GM12878 (cell line): ENCODE results near the gene ZNF525. TPM values are rescaled to one million over a fixed set of nuclear protein-coding genes. Genes with fewer than 3 reads are reported as not detected.
"Not testable (repeated sequence)": the region's sequence is repeated elsewhere in the genome, so short reads cannot be mapped to it uniquely, and the experiment has no call there.

Source experiments
- ATAC-seq: fragments of 200-7000 bp; cut with Tn5 transposase; 3 replicates; pipeline ENCODE4 v1.9.1; 2020; ENCODE audit warnings: mild to moderate bottlenecking, moderate library complexity
- BruUV-seq: library from RNA; stranded (reverse); fragments of 400-500 nt; replicated peaks from 2 replicates; lab custom pipeline; 2021; lab: Mats Ljungman, UMichigan
- CTCF ChIA-PET: fragments of 300-600 bp; sonication (Branson Sonifier 250); formaldehyde crosslinking; extraction: SDS; loops from one replicate; lab custom pipeline; 2021; ENCODE audit warnings: inconsistent platforms; lab: Yijun Ruan, JAX
- POLR2A ChIA-PET: fragments of 350-600 bp; formaldehyde crosslinking; extraction: SDS; loops from one replicate; lab custom pipeline; 2021; ENCODE audit warnings: inconsistent platforms; lab: Charles Lee
- RAD21 ChIA-PET: fragments of 300-600 bp; sonication (Branson Sonifier 250); formaldehyde crosslinking; loops from one replicate; lab custom pipeline; 2023; ENCODE audit warnings: antibody characterized with exemption; ENCODE audit not compliant: unreplicated experiment; lab: Charles Lee
- SMC1A ChIA-PET: fragments of 300-600 bp; sonication (Branson Sonifier 250); formaldehyde crosslinking; loops from one replicate; lab custom pipeline; 2023; ENCODE audit not compliant: unreplicated experiment, uncharacterized antibody; lab: Charles Lee
- DNase-seq: peaks from one replicate; pipeline ENCODE4 v3.0.0-alpha.2; 2011; ENCODE audit warnings: low read depth, low spot score
- FAIRE-seq: peaks from 3 replicates; lab custom pipeline; 2011; peaks lifted over from hg19 to GRCh38; lab: Jason Lieb, UNC
- H2AFZ ChIP-seq: 2 replicates; pipeline ENCODE4 v1.6.0; 2011; ENCODE audit warnings: low read depth, low read length, control low read depth; ENCODE audit not compliant: control insufficient read depth
- H3K27ac ChIP-seq: 2 replicates; pipeline ENCODE4 v1.5.1; 2011; ENCODE audit warnings: control low read depth; ENCODE audit not compliant: control insufficient read depth, insufficient read depth
- H3K27me3 ChIP-seq, 2 experiments: replicated peaks in 1 of 2; 2 replicates each; pipeline versions ENCODE4 v1.6.0 to v1.6.1; 2011; ENCODE audit warnings: low read length in 1 of 2; ENCODE audit not compliant: control insufficient read depth in 2 of 2, insufficient read depth in 2 of 2
- H3K36me3 ChIP-seq, 2 experiments: 2 replicates each; pipeline ENCODE4 v1.5.1; 2011; ENCODE audit warnings: low read length in 1 of 2; ENCODE audit not compliant: control insufficient read depth in 2 of 2, insufficient read depth in 2 of 2
- H3K4me1 ChIP-seq: 2 replicates; pipeline ENCODE4 v1.6.1; 2011; ENCODE audit warnings: mild to moderate bottlenecking, low read length, moderate library complexity, mixed read lengths; ENCODE audit not compliant: control insufficient read depth, insufficient read depth
- H3K4me2 ChIP-seq: 2 replicates; pipeline ENCODE4 v1.6.0; 2011; ENCODE audit warnings: control low read depth; ENCODE audit not compliant: control insufficient read depth, insufficient read depth
- H3K4me3 ChIP-seq: fragments of 200-600 bp; sonication (generic); 2 replicates; pipeline ENCODE4 v1.5.1; 2016
- H3K79me2 ChIP-seq: 2 replicates; pipeline ENCODE4 v1.6.0; 2011; ENCODE audit warnings: low read length; ENCODE audit not compliant: control insufficient read depth, insufficient read depth
- H3K9ac ChIP-seq: 2 replicates; pipeline ENCODE4 v1.8.0; 2011; ENCODE audit warnings: low read length, control low read depth, mixed read lengths; ENCODE audit not compliant: control insufficient read depth, insufficient read depth
- H3K9me3 ChIP-seq: replicated peaks from 3 replicates; pipeline ENCODE4 v1.5.1; 2011; ENCODE audit warnings: mild to moderate bottlenecking, low read length; ENCODE audit not compliant: control insufficient read depth, insufficient read depth
- H4K20me1 ChIP-seq: 2 replicates; pipeline ENCODE4 v1.6.0; 2011; ENCODE audit not compliant: control insufficient read depth, insufficient read depth
- CREM ChIP-seq: IDR thresholded peaks from 2 replicates; pipeline ENCODE4 v1.6.1; 2014; ENCODE audit warnings: antibody characterized with exemption, low read depth
- EED ChIP-seq: sonication (generic); IDR thresholded peaks from 2 replicates; pipeline ENCODE4 v1.6.1; 2016; ENCODE audit warnings: antibody characterized with exemption, low read depth
- FOXK2 ChIP-seq: fragments of 450-650 bp; IDR thresholded peaks from 2 replicates; pipeline ENCODE4 v1.6.1; 2017; ENCODE audit warnings: mild to moderate bottlenecking, moderate library complexity
- JUND ChIP-seq: IDR thresholded peaks from 2 replicates; pipeline ENCODE4 v1.6.1; 2012; ENCODE audit warnings: low read depth, mild to moderate bottlenecking, low read length, improper control_type of control experiment, moderate library complexity
- LARP7 ChIP-seq: fragments of 450-650 bp; IDR thresholded peaks from 2 replicates; pipeline ENCODE4 v1.6.1; 2017; ENCODE audit warnings: mild to moderate bottlenecking
- MTA2 ChIP-seq: fragments of 450-650 bp; IDR thresholded peaks from 2 replicates; pipeline ENCODE4 v1.6.1; 2016; ENCODE audit warnings: low read depth, mild to moderate bottlenecking, moderate library complexity
- RAD21 ChIP-seq: IDR thresholded peaks from 2 replicates; pipeline ENCODE4 v1.6.1; 2011; ENCODE audit warnings: mild to moderate bottlenecking, low read depth, low read length, moderate library complexity; ENCODE audit not compliant: insufficient read depth
- SMAD5 ChIP-seq: IDR thresholded peaks from 2 replicates; pipeline ENCODE4 v1.6.1; 2016; ENCODE audit warnings: antibody characterized with exemption, low read depth
- SRF ChIP-seq, 2 experiments: IDR thresholded peaks; 2 replicates each; pipeline ENCODE4 v1.6.1; 2011; ENCODE audit warnings: low read depth in 2 of 2, low read length in 2 of 2, mild to moderate bottlenecking in 1 of 2, moderate library complexity in 1 of 2
- YBX1 ChIP-seq: fragments of 450-650 bp; IDR thresholded peaks from 2 replicates; pipeline ENCODE4 v1.6.1; 2016; ENCODE audit warnings: antibody characterized with exemption
- WGBS: methylation state at CpG from one replicate; pipeline ENCODE4 v1.1.6; 2016; ENCODE audit warnings: low lambda C conversion rate; ENCODE audit not compliant: insufficient replicate concordance, insufficient coverage; ENCODE audit errors: missing lambda C conversion rate; 5-methylcytosine and 5-hydroxymethylcytosine counted together
- in situ Hi-C: fragments of 300-500 bp; cut with MboI; formaldehyde crosslinking; loops from 9 replicates; pipeline ENCODE4 v1.14.3; 2018; ENCODE audit warnings: mixed read lengths
- intact Hi-C: fragments of 100-400 bp; cut with micrococcal nuclease; formaldehyde crosslinking; loops from one replicate; pipeline ENCODE4 v1.14.2; 2022; ENCODE audit not compliant: unreplicated experiment
- polyA plus RNA-seq, 11 experiments: library from polyadenylated mRNA; depleted of rRNA in 4 of 11; unstranded in 6 of 11; stranded (reverse) in 5 of 11; fragments of >200 nt; fragmentation: Nextera tagmentation in 4 of 11; fragmentation: Illumina TruSeq in 1 of 11; extraction: Ambion mirVana in 4 of 11; extraction: Trizol in 1 of 11; gene quantifications; 1 replicate in 1 of 11; 2 replicates in 10 of 11; pipeline versions ENCODE4 v1.2.1 to v1.2.3, GENCODE V29; 2011 to 2016; ENCODE audit warnings: inconsistent platforms in 2 of 11, missing spikeins in 2 of 11, low read depth in 1 of 11
- total RNA-seq, 4 experiments: library from RNA; depleted of rRNA in 3 of 4; stranded (reverse); fragments of >200 nt in 3 of 4; fragmentation: Illumina TruSeq in 1 of 4; extraction: Trizol in 1 of 4; gene quantifications; 2 replicates each; pipeline versions ENCODE4 v1.2.1 to v1.2.3, GENCODE V29; 2013 to 2021
- TF ChIP-seq, protein P1 (sequence below): IDR thresholded peaks from 2 replicates; pipeline ENCODE4 v1.6.1; 2011; ENCODE audit warnings: low read depth, low read length, improper control_type of control experiment, borderline replicate concordance
- TF ChIP-seq, protein P2 (sequence below): IDR thresholded peaks from 2 replicates; pipeline ENCODE4 v1.6.1; 2012; ENCODE audit warnings: low read depth, low read length, improper control_type of control experiment

Gene ZNF525
- total and polyA plus RNA-seq, 10 of the 15 experiments (the other 5 are each of a cell fraction or from before 2014, with no cell fraction given): 3.0 to 25.8 (median 9.4) TPM

GRCh38 chr19:53394974-53395839, 29.7 kb downstream of the ZNF525 start, which contains the start of gene ZNF765 (continued):
- TF ChIP-seq, protein P1, sequence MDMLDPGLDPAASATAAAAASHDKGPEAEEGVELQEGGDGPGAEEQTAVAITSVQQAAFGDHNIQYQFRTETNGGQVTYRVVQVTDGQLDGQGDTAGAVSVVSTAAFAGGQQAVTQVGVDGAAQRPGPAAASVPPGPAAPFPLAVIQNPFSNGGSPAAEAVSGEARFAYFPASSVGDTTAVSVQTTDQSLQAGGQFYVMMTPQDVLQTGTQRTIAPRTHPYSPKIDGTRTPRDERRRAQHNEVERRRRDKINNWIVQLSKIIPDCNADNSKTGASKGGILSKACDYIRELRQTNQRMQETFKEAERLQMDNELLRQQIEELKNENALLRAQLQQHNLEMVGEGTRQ: no peak
- TF ChIP-seq RAD21 (0 out of 2 replicates have a peak, but pooled peaks have one; percentile 16), LARP7 (0 out of 2 replicates have a peak, but pooled peaks have one; percentile 25), SMAD5 (0 out of 2 replicates have a peak, but pooled peaks have one; percentile 53), FOXK2 (peak; percentile 82), CREM (no peak), SRF (IDR thresholded peaks at IDR 0.05; ENCODE audit: low read depth in 2 of 2, low read length in 2 of 2) (0 out of 4 replicates have a peak, but pooled peaks of 1 of the 2 experiments have one; percentile 22), EED (no peak), MTA2 (peak; percentile 12; the same call in 1 of the 2 replicates), YBX1 (no peak), JUND (peak; percentile 46; the same call in 1 of the 2 replicates)
- TF ChIP-seq, protein P2, sequence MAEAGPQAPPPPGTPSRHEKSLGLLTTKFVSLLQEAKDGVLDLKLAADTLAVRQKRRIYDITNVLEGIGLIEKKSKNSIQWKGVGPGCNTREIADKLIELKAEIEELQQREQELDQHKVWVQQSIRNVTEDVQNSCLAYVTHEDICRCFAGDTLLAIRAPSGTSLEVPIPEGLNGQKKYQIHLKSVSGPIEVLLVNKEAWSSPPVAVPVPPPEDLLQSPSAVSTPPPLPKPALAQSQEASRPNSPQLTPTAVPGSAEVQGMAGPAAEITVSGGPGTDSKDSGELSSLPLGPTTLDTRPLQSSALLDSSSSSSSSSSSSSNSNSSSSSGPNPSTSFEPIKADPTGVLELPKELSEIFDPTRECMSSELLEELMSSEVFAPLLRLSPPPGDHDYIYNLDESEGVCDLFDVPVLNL: peak; percentile 52; the same call in 1 of the 2 replicates

- FAIRE-seq (peak; percentile 52), ATAC-seq (peak; percentile 13; the same call in 2 of the 3 replicates)
- H3K79me2 ChIP-seq, DNase-seq, H3K9me3 ChIP-seq, in situ Hi-C loops, H4K20me1 ChIP-seq, intact Hi-C loops, H2AFZ ChIP-seq, H3K4me1 ChIP-seq, H3K27me3 ChIP-seq: not testable (repeated sequence)
- 76% methylated on average over 9 of the region's 9 CpGs for WGBS
- CTCF ChIA-PET: interaction anchor here (1.3 kb wide), 1 partner anchor 29 kb away, joined by 4 read pairs; no protein-coding TSS in a partner anchor
- RAD21 ChIA-PET: interaction anchor here (0.7 kb wide), 1 partner anchor 29 kb away, joined by 3 read pairs; no protein-coding TSS in a partner anchor
- Histone ChIP-seq H3K4me2 (peak overlapping the region; percentile 50), H3K27ac (peak overlapping the region; percentile 77), H3K9ac (peak overlapping the region; percentile 88), H3K36me3 (peaks cover 0 to 11% of the 10 kb centered on the region in 2 experiments; a peak in 3 of 4 replicates), H3K4me3 (peak overlapping the region; percentile 97)
- TSS peak; percentile 74 for BruUV-seq
- SMC1A ChIA-PET: interaction anchor here (1.5 kb wide), 1 partner anchor 74 kb away, joined by 4 read pairs; no protein-coding TSS in a partner anchor
- POLR2A ChIA-PET: interaction anchor here (0.6 kb wide), 1 partner anchor 43 kb away, joined by 3 read pairs; no protein-coding TSS in a partner anchor
Observed at GRCh38 chr19:53395840-53396524, 30.5 kb downstream of the ZNF525 start.
